Mesendoderm (in vitro differentiated cells): ENCODE results near the gene TDRD12. TPM values are rescaled to one million over a fixed set of nuclear protein-coding genes. Genes with fewer than 3 reads are reported as not detected.
A peak's percentile ranks its signal among the peaks of the same experiment; 100 is the strongest.

ENCODE experiments used
- DNase-seq: peaks from one replicate; pipeline ENCODE4 v3.0.0; 2013
- H2AK5ac ChIP-seq: 2 replicates; pipeline ENCODE4 v1.6.1; 2013; ENCODE audit warnings: low read length, inconsistent platforms
- H2BK120ac ChIP-seq: 2 replicates; pipeline ENCODE4 v1.6.1; 2013; ENCODE audit warnings: low read depth, mild to moderate bottlenecking, low read length, moderate library complexity, mixed read lengths
- H2BK15ac ChIP-seq: replicated peaks from 2 replicates; pipeline ENCODE4 v1.6.1; 2013; ENCODE audit warnings: low read depth, mild to moderate bottlenecking, moderate library complexity
- H2BK5ac ChIP-seq: 2 replicates; pipeline ENCODE4 v1.6.1; 2013; ENCODE audit warnings: low read length, inconsistent platforms
- H3K18ac ChIP-seq: 2 replicates; pipeline ENCODE4 v1.6.1; 2013; ENCODE audit warnings: mild to moderate bottlenecking, low read length, mixed read lengths
- H3K23ac ChIP-seq: one replicate; pipeline ENCODE4 v1.6.1; 2013; ENCODE audit warnings: low read length
- H3K27ac ChIP-seq: 2 replicates; pipeline ENCODE4 v1.5.1; 2013; ENCODE audit warnings: low read depth, mild to moderate bottlenecking, inconsistent platforms, low read length, moderate library complexity
- H3K27me3 ChIP-seq: 2 replicates; pipeline ENCODE4 v1.6.1; 2013; ENCODE audit warnings: low read length, control low read depth, mild to moderate bottlenecking, inconsistent platforms; ENCODE audit not compliant: insufficient read depth, poor library complexity
- H3K36me3 ChIP-seq: 2 replicates; pipeline ENCODE4 v1.6.1; 2013; ENCODE audit warnings: low read length, inconsistent platforms; ENCODE audit not compliant: control insufficient read depth, insufficient read depth
- H3K4ac ChIP-seq: one replicate; pipeline ENCODE4 v1.6.1; 2013; ENCODE audit warnings: low read depth, mild to moderate bottlenecking, low read length, moderate library complexity
- H3K4me1 ChIP-seq: 2 replicates; pipeline ENCODE4 v1.6.1; 2013; ENCODE audit warnings: low read depth, low read length, inconsistent platforms; ENCODE audit not compliant: control insufficient read depth
- H3K4me2 ChIP-seq: 2 replicates; pipeline ENCODE4 v1.6.1; 2013; ENCODE audit warnings: low read length
- H3K4me3 ChIP-seq: 2 replicates; pipeline ENCODE4 v1.5.1; 2013; ENCODE audit warnings: mild to moderate bottlenecking, low read length
- H3K56ac ChIP-seq: one replicate; pipeline ENCODE4 v1.6.1; 2013; ENCODE audit warnings: low read length
- H3K79me1 ChIP-seq: 2 replicates; pipeline ENCODE4 v1.6.1; 2013; ENCODE audit warnings: low read length, inconsistent platforms
- H3K79me2 ChIP-seq: 2 replicates; pipeline ENCODE4 v1.6.1; 2013; ENCODE audit warnings: mild to moderate bottlenecking, low read length; ENCODE audit not compliant: control insufficient read depth, insufficient read depth
- H3K9ac ChIP-seq: 2 replicates; pipeline ENCODE4 v1.6.1; 2013; ENCODE audit warnings: low read length, inconsistent platforms
- H4K5ac ChIP-seq: one replicate; pipeline ENCODE4 v1.6.1; 2013; ENCODE audit warnings: low read length
- H4K8ac ChIP-seq: one replicate; pipeline ENCODE4 v1.6.1; 2013; ENCODE audit warnings: low read depth, mild to moderate bottlenecking, control low read depth, low read length, moderate library complexity
- WGBS: extraction: QIAGEN DNeasy Blood & Tissue Kit; methylation state at CpG from one replicate; pipeline ENCODE4 v1.1.7; 2013; ENCODE audit warnings: low lambda C conversion rate, missing lambda C conversion rate; ENCODE audit not compliant: insufficient coverage; ENCODE audit errors: extremely low coverage; 5-methylcytosine and 5-hydroxymethylcytosine counted together
- polyA plus RNA-seq, 2 experiments: library from polyadenylated mRNA; stranded (reverse); fragments of 200-250 nt; gene quantifications; one replicate each; pipeline ENCODE4 v1.2.3, GENCODE V29; 2013

Gene TDRD12
- polyA plus RNA-seq (2013, experiment 1 of 2), result 0.67 TPM
- 0.98 TPM for polyA plus RNA-seq (2013, experiment 2 of 2)

- Histone ChIP-seq H3K4me2 (no peak within 1 kb of the TSS), H3K36me3 (no peaks in the 10 kb centered on the region), H4K5ac (no peak within 1 kb of the TSS), H3K18ac (no peak within 1 kb of the TSS), H2BK5ac (no peak within 1 kb of the TSS), H4K8ac (peak within 1 kb of the TSS; percentile 56), H2BK15ac (no peak within 1 kb of the TSS), H3K4me3 (no peak within 1 kb of the TSS), H3K23ac (no peak within 1 kb of the TSS), H3K27ac (no peak within 1 kb of the TSS), H3K9ac (no peak within 1 kb of the TSS), H2BK120ac (no peak within 1 kb of the TSS), H3K79me2 (no peaks in the 10 kb centered on the region), H3K27me3 (no peaks in the 10 kb centered on the region), H2AK5ac (no peak within 1 kb of the TSS), H3K4me1 (no peaks in the 10 kb centered on the region), H3K79me1 (no peaks in the 10 kb centered on the region), H3K56ac (no peak within 1 kb of the TSS), H3K4ac (no peak within 1 kb of the TSS)
- peak; percentile 18 for DNase-seq
- no CpG with 5 or more reads among the region's 44 CpGs for WGBS
Measured at GRCh38 chr19:32719611-32720059, at the start of gene TDRD12. TSS of gene TDRD12 (plus strand) at chr19:32719767. CDS start at chr19:32720073, 306 bp downstream.

GRCh38 chr19:32671883-32672593 is 47.5 kb upstream of the TDRD12 start:
- Histone ChIP-seq H4K8ac (no peak overlapping the region), H2BK15ac (no peak overlapping the region), H4K5ac (no peak overlapping the region), H3K4ac (no peak overlapping the region), H3K9ac (no peak overlapping the region), H3K56ac (no peak overlapping the region), H2BK5ac (no peak overlapping the region), H3K4me2 (no peak overlapping the region), H3K18ac (no peak overlapping the region), H3K4me3 (no peak overlapping the region), H3K23ac (peak overlapping the region; percentile 80), H3K27ac (no peak overlapping the region), H3K79me2 (peaks cover 27% of the 10 kb centered on the region), H2BK120ac (no peak overlapping the region), H3K79me1 (peaks cover 23% of the 10 kb centered on the region), H3K36me3 (no peaks in the 10 kb centered on the region), H3K27me3 (peaks cover 12% of the 10 kb centered on the region), H3K4me1 (no peaks in the 10 kb centered on the region), H2AK5ac (no peak overlapping the region)
- DNase-seq, result no peak
- WGBS, result no CpG with 5 or more reads among the region's 14 CpGs

- H3K79me2 ChIP-seq, result peaks cover 27% of the 10 kb centered on the region
Measured at GRCh38 chr19:32672841-32673240, 46.7 kb upstream of the TDRD12 start.

GRCh38 chr19:32673573-32673972 is 46.0 kb upstream of the TDRD12 start:
- no peak overlapping the region for H3K18ac ChIP-seq
- H2BK15ac ChIP-seq, result no peak overlapping the region
- H2BK5ac ChIP-seq, result no peak overlapping the region
- H3K4me2 ChIP-seq, result no peak overlapping the region
- H3K27ac ChIP-seq, result no peak overlapping the region
- no peak for DNase-seq
- peaks cover 6% of the 10 kb centered on the region for H3K4me1 ChIP-seq
- no peaks in the 10 kb centered on the region for H3K36me3 ChIP-seq
- no peak overlapping the region for H3K23ac ChIP-seq
- no peak overlapping the region for H4K8ac ChIP-seq
- H3K4ac ChIP-seq, result no peak overlapping the region
- peak overlapping the region; percentile 93 for H3K56ac ChIP-seq
- H3K4me3 ChIP-seq, result no peak overlapping the region
- H3K79me1 ChIP-seq, result peaks cover 23% of the 10 kb centered on the region
- WGBS, result no CpG with 5 or more reads among the region's 10 CpGs
- H2BK120ac ChIP-seq, result no peak overlapping the region
- no peak overlapping the region for H4K5ac ChIP-seq
- peaks cover 27% of the 10 kb centered on the region for H3K79me2 ChIP-seq
- peaks cover 19% of the 10 kb centered on the region for H3K27me3 ChIP-seq
- H2AK5ac ChIP-seq, result no peak overlapping the region
- peak overlapping the region; percentile 1 for H3K9ac ChIP-seq

More at GRCh38 chr19:32672841-32673240, 46.7 kb upstream of the TDRD12 start:
- Histone ChIP-seq H3K27me3 (peaks cover 19% of the 10 kb centered on the region), H3K23ac (no peak overlapping the region), H2BK5ac (no peak overlapping the region), H3K18ac (no peak overlapping the region), H4K5ac (no peak overlapping the region), H4K8ac (no peak overlapping the region), H2AK5ac (no peak overlapping the region), H2BK15ac (no peak overlapping the region), H2BK120ac (no peak overlapping the region), H3K4me3 (no peak overlapping the region), H3K36me3 (no peaks in the 10 kb centered on the region), H3K27ac (no peak overlapping the region), H3K9ac (no peak overlapping the region), H3K4ac (no peak overlapping the region), H3K4me2 (no peak overlapping the region), H3K56ac (no peak overlapping the region), H3K79me1 (peaks cover 23% of the 10 kb centered on the region), H3K4me1 (peaks cover 6% of the 10 kb centered on the region)
- DNase-seq, result no peak
- WGBS, result no CpG with 5 or more reads among the region's 3 CpGs

GRCh38 chr19:32674153-32674930 is 45.2 kb upstream of the TDRD12 start:
- peaks cover 19% of the 10 kb centered on the region for H3K27me3 ChIP-seq
- peak overlapping the region; percentile 67 for H3K4me2 ChIP-seq
- peaks cover 20% of the 10 kb centered on the region for H3K79me1 ChIP-seq
- H3K4me3 ChIP-seq, result peak overlapping the region; percentile 86
- no peak overlapping the region for H3K4ac ChIP-seq
- peaks cover 22% of the 10 kb centered on the region for H3K79me2 ChIP-seq
- no peak overlapping the region for H2AK5ac ChIP-seq
- no peak overlapping the region for H4K5ac ChIP-seq
- peak overlapping the region; percentile 83 for H3K9ac ChIP-seq
- no peak overlapping the region for H2BK15ac ChIP-seq
- H3K56ac ChIP-seq, result peak overlapping the region; percentile 93
- no CpG with 5 or more reads among the region's 67 CpGs for WGBS
- H2BK120ac ChIP-seq, result no peak overlapping the region
- H3K27ac ChIP-seq, result no peak overlapping the region
- no peak for DNase-seq
- H4K8ac ChIP-seq, result no peak overlapping the region
- no peak overlapping the region for H2BK5ac ChIP-seq
- peak overlapping the region; percentile 18 for H3K18ac ChIP-seq
- no peaks in the 10 kb centered on the region for H3K36me3 ChIP-seq
- peaks cover 6% of the 10 kb centered on the region for H3K4me1 ChIP-seq
- H3K23ac ChIP-seq, result no peak overlapping the region
